K562 (cell line): ENCODE measurements around the gene SIGLEC6. TPM values are rescaled to one million over a fixed set of nuclear protein-coding genes. Genes with fewer than 3 reads are reported as not detected.
A peak's percentile ranks its signal among the peaks of the same experiment; 100 is the strongest.

Source experiments
- TAF9B ChIP-seq: fragments of 450-650 bp; IDR thresholded peaks from 2 replicates; pipeline ENCODE4 v1.6.1; 2018; ENCODE audit warnings: mild to moderate bottlenecking; ENCODE audit not compliant: partially characterized antibody
- YY1 ChIP-seq, 3 experiments: IDR thresholded peaks; 2 replicates each; pipeline ENCODE4 v1.6.1; 2011; ENCODE audit warnings: low read length in 2 of 3, mild to moderate bottlenecking in 2 of 3, moderate library complexity in 2 of 3, borderline replicate concordance in 1 of 3, control low read depth in 1 of 3, low read depth in 1 of 3; ENCODE audit not compliant: insufficient read depth in 3 of 3, insufficient replicate concordance in 2 of 3, control insufficient read depth in 1 of 3, insufficient read length in 1 of 3; ENCODE audit errors: extremely low read depth in 1 of 3
- ZBTB33 ChIP-seq: sonication (generic); formaldehyde crosslinking; IDR thresholded peaks from 2 replicates; pipeline ENCODE4 v1.8.1; 2023; ENCODE audit warnings: mild to moderate bottlenecking, missing genetic modification reagents
- ZC3H8 ChIP-seq: fragments of 450-650 bp; IDR thresholded peaks from 2 replicates; pipeline ENCODE4 v1.6.1; 2017
- ZNF592 ChIP-seq: fragments of 450-650 bp; IDR thresholded peaks from 2 replicates; pipeline ENCODE4 v1.6.1; 2017; ENCODE audit warnings: antibody characterized with exemption, mild to moderate bottlenecking
- polyA plus RNA-seq, 8 experiments: library from polyadenylated mRNA; depleted of rRNA in 4 of 8; stranded (reverse) in 5 of 8; unstranded in 3 of 8; fragments of >200 nt; fragmentation: Nextera tagmentation in 2 of 8; fragmentation: Illumina TruSeq in 1 of 8; extraction: Ambion mirVana in 2 of 8; extraction: Trizol in 1 of 8; gene quantifications; 2 replicates each; pipeline versions ENCODE4 v1.2.1 to v1.2.3, GENCODE V29; 2011 to 2014; ENCODE audit warnings: inconsistent platforms in 1 of 8, missing spikeins in 1 of 8
- total RNA-seq, 7 experiments: library from RNA; depleted of rRNA in 6 of 7; stranded (reverse); fragments of >200 nt in 6 of 7; fragmentation: Illumina TruSeq in 2 of 7; extraction: Trizol in 2 of 7; gene quantifications; 2 replicates each; pipeline versions ENCODE4 v1.2.1 to v1.2.3, GENCODE V29; 2011 to 2021; ENCODE audit warnings: low replicate concordance in 1 of 7
- TF ChIP-seq, protein P1 (sequence below): fragments of 450-650 bp; IDR thresholded peaks from 2 replicates; pipeline ENCODE4 v1.6.1; 2016; ENCODE audit warnings: mild to moderate bottlenecking, moderate library complexity

Gene SIGLEC6
- total and polyA plus RNA-seq, 9 of the 15 experiments (the other 6 are each of a cell fraction or from before 2014, with no cell fraction given), result 0.03 to 17.5 (median 0.71) TPM

- TF ChIP-seq ZNF592 (peak; percentile 52; the same call in 1 of the 2 replicates), TAF9B (no peak), ZBTB33 (peak; percentile 80), YY1 (IDR thresholded peaks at IDR 0.05; ENCODE audit: borderline replicate concordance in 1 of 3, control insufficient read depth in 1 of 3, extremely low read depth in 1 of 3, insufficient read depth in 3 of 3, insufficient read length in 1 of 3, insufficient replicate concordance in 2 of 3, low read depth in 1 of 3, low read length in 2 of 3) (peak in 1 of 3 experiments; percentile 21), ZC3H8 (no peak)
- TF ChIP-seq, protein P1, sequence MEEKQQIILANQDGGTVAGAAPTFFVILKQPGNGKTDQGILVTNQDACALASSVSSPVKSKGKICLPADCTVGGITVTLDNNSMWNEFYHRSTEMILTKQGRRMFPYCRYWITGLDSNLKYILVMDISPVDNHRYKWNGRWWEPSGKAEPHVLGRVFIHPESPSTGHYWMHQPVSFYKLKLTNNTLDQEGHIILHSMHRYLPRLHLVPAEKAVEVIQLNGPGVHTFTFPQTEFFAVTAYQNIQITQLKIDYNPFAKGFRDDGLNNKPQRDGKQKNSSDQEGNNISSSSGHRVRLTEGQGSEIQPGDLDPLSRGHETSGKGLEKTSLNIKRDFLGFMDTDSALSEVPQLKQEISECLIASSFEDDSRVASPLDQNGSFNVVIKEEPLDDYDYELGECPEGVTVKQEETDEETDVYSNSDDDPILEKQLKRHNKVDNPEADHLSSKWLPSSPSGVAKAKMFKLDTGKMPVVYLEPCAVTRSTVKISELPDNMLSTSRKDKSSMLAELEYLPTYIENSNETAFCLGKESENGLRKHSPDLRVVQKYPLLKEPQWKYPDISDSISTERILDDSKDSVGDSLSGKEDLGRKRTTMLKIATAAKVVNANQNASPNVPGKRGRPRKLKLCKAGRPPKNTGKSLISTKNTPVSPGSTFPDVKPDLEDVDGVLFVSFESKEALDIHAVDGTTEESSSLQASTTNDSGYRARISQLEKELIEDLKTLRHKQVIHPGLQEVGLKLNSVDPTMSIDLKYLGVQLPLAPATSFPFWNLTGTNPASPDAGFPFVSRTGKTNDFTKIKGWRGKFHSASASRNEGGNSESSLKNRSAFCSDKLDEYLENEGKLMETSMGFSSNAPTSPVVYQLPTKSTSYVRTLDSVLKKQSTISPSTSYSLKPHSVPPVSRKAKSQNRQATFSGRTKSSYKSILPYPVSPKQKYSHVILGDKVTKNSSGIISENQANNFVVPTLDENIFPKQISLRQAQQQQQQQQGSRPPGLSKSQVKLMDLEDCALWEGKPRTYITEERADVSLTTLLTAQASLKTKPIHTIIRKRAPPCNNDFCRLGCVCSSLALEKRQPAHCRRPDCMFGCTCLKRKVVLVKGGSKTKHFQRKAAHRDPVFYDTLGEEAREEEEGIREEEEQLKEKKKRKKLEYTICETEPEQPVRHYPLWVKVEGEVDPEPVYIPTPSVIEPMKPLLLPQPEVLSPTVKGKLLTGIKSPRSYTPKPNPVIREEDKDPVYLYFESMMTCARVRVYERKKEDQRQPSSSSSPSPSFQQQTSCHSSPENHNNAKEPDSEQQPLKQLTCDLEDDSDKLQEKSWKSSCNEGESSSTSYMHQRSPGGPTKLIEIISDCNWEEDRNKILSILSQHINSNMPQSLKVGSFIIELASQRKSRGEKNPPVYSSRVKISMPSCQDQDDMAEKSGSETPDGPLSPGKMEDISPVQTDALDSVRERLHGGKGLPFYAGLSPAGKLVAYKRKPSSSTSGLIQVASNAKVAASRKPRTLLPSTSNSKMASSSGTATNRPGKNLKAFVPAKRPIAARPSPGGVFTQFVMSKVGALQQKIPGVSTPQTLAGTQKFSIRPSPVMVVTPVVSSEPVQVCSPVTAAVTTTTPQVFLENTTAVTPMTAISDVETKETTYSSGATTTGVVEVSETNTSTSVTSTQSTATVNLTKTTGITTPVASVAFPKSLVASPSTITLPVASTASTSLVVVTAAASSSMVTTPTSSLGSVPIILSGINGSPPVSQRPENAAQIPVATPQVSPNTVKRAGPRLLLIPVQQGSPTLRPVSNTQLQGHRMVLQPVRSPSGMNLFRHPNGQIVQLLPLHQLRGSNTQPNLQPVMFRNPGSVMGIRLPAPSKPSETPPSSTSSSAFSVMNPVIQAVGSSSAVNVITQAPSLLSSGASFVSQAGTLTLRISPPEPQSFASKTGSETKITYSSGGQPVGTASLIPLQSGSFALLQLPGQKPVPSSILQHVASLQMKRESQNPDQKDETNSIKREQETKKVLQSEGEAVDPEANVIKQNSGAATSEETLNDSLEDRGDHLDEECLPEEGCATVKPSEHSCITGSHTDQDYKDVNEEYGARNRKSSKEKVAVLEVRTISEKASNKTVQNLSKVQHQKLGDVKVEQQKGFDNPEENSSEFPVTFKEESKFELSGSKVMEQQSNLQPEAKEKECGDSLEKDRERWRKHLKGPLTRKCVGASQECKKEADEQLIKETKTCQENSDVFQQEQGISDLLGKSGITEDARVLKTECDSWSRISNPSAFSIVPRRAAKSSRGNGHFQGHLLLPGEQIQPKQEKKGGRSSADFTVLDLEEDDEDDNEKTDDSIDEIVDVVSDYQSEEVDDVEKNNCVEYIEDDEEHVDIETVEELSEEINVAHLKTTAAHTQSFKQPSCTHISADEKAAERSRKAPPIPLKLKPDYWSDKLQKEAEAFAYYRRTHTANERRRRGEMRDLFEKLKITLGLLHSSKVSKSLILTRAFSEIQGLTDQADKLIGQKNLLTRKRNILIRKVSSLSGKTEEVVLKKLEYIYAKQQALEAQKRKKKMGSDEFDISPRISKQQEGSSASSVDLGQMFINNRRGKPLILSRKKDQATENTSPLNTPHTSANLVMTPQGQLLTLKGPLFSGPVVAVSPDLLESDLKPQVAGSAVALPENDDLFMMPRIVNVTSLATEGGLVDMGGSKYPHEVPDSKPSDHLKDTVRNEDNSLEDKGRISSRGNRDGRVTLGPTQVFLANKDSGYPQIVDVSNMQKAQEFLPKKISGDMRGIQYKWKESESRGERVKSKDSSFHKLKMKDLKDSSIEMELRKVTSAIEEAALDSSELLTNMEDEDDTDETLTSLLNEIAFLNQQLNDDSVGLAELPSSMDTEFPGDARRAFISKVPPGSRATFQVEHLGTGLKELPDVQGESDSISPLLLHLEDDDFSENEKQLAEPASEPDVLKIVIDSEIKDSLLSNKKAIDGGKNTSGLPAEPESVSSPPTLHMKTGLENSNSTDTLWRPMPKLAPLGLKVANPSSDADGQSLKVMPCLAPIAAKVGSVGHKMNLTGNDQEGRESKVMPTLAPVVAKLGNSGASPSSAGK, result 0 out of 2 replicates have a peak, but pooled peaks have one; percentile 10
Observed at GRCh38 chr19:51564791-51565190, 33.3 kb upstream of the SIGLEC6 start (continued).
